ENCODE data around the gene TMEM132C.
A peak's percentile ranks its signal among the peaks of the same experiment; 100 is the strongest.
"Not testable (repeated sequence)": the region's sequence is repeated elsewhere in the genome, so short reads cannot be mapped to it uniquely, and the experiment has no call there.

TMEM132C gene

DNA sequence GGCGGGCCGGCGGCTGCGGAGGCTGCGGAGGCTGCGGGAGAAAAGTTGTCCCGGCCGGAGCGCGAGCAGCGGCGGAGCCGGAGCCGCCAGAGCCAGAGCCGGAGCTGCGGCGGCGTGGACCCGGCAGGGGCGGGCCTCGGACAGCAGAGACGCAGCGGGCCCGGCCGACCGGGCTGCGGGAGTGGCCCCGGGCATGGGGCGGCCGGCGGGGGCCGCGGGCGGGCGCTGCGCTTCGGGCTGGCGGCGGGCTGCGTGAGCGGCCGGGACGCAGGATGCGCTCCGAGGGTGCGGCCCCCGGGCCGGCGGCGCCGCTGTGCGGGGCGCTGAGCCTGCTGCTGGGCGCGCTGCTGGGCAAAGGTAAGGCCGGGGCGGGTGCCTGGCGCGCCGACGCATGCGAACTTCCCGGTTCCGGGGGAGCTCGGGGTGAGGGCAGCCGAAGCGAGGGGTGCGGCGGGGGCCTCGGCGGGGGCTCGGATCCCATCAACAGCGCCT is at the start of gene TMEM132C:
Gene TMEM132C (plus strand): TSS at position 40 of the 492 bp plus-strand sequence. CDS start 233 bp downstream, at position 273.
- DNase-seq (ENCODE audit: low spot score) = no peak

- no peak for DNase-seq (ENCODE audit: low spot score)
Measured at GRCh38 chr12:128224226-128224625, 42.7 kb upstream of the TMEM132C start.

- DNase-seq (ENCODE audit: low spot score) = no peak
Measured at GRCh38 chr12:128228581-128228980, 38.4 kb upstream of the TMEM132C start.

DNA sequence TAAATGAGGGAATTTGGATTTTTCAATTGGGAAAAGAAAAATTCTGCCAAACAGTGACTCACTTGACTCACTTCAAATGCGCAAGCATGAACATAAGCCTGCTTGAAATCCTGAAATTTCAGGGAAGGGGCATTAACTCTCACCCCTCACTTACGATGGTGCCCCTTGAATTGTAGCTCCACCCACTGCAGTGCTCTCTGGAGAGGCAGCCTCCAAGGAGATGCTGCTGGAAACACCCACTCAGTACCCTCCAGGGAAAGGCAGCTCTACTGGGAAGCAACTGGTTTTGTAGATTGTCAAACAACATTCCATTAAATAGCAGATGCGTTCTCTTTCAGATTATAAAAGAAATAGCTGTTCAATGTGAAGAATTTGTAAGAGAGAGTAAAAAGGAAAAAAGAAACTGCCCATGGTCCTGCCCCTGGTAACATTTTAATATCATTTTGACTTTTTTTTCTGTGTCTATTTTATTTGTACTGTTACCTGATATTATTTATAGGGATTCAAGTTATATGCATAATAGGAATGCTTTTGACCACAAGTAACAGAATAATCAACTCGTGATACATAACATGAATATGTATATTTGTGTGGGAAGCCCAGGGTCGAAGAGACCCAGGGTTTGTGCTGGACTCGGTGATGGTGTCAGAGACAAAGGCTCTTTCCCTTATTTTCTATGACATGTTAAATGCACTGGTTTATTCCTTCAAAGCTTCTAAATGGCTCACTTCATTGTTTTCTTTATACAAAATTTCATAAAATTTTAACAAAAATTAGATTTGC is 31.1 kb upstream of the TMEM132C start:
- no peak for DNase-seq (ENCODE audit: low spot score)

DNA sequence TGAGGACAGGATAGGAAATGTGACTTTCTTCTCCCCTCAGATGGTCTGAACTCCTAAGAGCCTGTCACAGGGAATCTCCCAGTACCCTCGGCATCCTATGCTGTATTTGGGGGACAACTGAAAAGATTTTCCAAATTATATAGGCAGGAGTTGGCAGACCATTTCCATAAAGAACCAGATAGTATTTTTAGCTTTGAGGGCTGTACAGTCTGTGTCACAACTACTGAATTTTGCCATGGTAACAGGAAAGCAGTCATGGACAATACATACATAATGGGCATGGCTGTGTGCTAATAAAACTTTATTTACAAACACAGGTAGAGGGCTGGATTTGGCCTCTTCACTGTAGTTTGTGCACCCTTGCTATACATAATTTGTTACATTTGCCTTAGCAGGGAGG is 30.4 kb upstream of the TMEM132C start:
- DNase-seq (ENCODE audit: low spot score) = no peak

- no peak for DNase-seq (ENCODE audit: low spot score)
Measured at GRCh38 chr12:128240745-128241144, 26.2 kb upstream of the TMEM132C start.

- no peak for DNase-seq (ENCODE audit: low spot score)
Measured at GRCh38 chr12:128245121-128245520, 21.8 kb upstream of the TMEM132C start.

GRCh38 chr12:128245905-128246304 is 21.1 kb upstream of the TMEM132C start:
- DNase-seq (ENCODE audit: low spot score) = no peak

DNA sequence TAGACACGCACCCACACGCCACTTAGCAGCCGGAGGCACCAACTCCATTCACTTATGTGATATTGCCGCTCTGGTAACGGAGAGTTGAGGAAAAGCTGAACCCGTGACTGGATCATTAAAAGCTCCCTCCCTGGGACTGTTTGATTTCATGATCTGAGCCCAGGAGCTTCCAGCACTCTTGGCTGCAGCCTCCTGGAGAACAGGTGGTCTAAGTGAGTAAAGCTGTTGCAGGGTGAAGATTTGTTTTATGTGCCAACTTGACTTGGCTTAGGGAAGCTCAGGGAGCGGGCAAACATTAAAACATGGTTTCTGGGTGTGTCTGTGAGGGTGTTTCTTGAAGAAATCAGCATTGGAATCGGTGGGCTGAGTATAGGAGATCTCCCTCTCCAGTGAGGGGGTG is 16.9 kb upstream of the TMEM132C start:
- DNase-seq (ENCODE audit: low spot score) = no peak

GRCh38 chr12:128253829-128254228 is 13.1 kb upstream of the TMEM132C start:
- DNase-seq (ENCODE audit: low spot score) = not testable (repeated sequence)

DNA sequence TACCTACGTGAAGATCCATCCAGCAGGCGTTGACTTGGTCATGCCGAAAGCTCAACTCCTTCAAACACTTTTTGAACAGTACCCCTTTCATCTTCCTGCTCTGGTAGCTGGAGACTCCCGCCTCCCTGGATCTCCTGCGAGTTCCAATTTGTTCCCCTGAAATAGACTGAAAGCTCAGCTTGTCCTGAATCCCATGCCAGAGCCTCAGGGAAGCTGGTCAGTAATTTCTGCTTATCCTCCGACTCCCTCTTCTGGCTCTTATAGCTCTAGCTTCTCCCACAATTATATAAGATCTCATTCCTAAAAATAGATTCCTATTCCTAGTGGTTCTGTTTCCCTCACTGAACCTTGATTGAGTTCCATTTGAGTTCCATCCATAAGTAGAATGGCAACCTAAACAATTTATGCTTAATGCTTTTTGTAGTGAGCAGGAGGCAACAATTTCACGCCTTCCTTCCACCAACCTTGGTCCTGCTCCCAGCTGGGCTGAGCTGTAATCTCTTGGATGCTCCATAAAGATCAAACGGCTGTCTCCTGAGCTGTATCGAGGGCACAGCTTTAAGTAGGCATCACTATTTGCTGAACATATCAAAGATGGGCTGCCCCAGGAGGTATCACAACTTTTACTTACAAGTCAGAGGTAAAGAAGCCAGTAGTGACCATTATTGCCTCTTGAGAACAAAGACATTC is 8.0 kb upstream of the TMEM132C start:
- DNase-seq (ENCODE audit: low spot score) = no peak

DNA sequence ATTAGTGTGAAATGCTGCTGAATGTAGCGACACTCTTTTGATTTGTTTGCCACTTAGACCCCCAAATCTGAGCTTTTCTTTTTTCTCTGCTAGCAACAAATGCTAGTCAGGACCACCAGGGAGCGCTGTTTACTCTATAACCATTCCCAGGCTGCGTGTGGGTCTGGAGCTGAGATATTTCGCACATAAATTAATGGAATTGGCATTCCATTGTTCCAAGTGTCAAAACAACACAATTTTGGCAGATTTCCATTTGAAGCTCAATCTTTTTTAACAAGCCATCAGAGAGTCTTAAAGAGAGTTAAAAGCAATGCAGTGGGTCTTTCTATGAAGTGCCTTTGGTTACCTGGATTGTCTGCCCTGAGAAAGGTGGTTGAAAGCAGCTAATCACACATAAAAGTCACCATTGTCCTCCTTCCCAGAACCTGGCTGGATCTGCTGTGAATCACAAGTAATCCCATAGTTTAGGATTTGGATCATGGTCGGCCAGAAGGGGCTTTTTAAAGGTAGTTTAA is 7.4 kb upstream of the TMEM132C start:
- peak; percentile 6 for DNase-seq (ENCODE audit: low spot score)

GRCh38 chr12:128261757-128262156 is 5.2 kb upstream of the TMEM132C start:
- DNase-seq (ENCODE audit: low spot score) = no peak

GRCh38 chr12:128265566-128265965 is 1.4 kb upstream of the TMEM132C start:
- no peak for DNase-seq (ENCODE audit: low spot score)

GRCh38 chr12:128266086-128266485 is 884 bp upstream of the TMEM132C start:
- no peak for DNase-seq (ENCODE audit: low spot score)

DNA sequence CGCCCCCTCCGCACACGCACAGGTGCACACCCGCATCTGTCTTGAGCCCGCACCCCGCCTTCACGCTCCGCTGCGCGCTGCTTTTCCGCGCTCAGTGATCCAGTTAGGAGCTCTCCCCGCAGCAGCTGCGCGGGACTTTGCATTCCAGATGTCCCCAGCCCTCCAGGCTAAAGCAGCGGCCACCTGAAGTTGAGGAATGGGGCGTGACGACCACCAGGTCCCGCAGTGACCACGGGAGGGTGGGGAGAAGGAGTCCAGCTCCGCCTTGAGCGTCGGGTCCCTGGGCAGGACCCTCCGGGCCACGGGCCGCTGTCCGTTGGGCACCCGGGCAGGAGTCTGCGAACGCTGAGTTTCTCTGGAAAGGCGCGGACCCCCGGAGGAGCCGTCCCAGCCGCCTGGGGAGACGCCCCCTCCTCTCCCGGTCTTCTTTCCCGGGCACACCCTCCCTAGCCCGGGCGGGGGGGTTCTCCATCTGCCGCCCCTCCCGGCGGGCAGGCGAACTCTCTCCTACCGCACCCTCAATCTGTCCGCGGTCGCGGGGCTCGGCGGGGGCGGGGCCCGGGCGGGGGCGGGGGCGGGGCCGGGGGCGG is 334 bp upstream of the TMEM132C start:
- DNase-seq (ENCODE audit: low spot score) = no peak

- no peak for DNase-seq (ENCODE audit: low spot score)
Measured at GRCh38 chr12:128267651-128268378, 845 bp downstream of the TMEM132C start.

DNA sequence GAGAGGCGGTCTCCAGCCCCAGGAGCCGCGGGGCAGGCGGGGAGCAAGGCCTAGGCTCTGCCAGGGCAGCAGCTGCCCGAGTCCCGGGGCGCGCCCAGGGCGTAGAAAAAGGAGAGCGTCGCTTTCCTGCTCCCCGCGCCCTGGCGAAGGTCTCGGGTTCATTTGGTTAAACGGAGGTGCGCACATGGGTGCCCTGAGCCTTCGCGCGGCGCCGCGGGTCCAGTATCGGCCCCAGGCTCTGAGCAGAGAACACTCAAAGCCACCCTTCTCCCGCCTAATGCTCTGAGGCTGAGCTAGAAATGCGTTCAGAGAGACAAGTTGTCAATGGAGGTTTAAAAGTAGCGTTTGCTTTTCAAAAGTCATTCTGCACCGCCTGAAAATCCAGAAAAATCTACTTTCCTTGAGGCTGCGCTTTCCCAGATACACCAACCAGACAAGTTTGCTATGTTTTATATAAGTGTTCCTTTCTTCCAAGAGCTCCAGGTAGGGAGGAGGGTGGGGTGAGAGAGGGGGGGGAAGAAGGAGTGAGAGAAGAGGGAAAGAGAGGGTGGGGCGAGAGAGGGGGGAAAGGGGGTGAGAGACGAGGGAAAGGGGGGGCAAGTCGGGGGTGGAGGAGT is 1.5 kb downstream of the TMEM132C start:
- no peak for DNase-seq (ENCODE audit: low spot score)

GRCh38 chr12:128269181-128269591 is 2.2 kb downstream of the TMEM132C start:
- DNase-seq (ENCODE audit: low spot score) = no peak

DNA sequence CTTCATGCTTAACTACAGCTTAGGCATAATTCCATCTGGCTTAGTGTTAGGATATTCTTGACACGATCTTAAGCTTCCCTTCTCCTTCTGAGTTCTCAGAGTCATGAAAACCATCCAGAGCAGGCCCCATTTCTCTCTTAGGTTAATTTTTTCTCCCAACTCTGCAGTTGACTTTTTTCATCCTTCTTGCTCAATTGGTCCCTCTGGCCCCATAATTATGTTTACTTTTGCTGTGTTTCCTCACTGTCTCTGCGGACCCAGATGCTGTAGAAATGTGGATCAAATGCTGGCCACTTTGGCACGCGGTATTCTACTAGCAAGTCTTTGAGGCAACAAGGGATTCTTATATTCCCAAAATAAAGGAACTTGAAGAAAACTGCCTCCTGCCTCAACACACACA is 9.5 kb downstream of the TMEM132C start:
- DNase-seq (ENCODE audit: low spot score) = no peak

GRCh38 chr12:128286970-128287369 is 20.0 kb downstream of the TMEM132C start:
- no peak for DNase-seq (ENCODE audit: low spot score)

- DNase-seq (ENCODE audit: low spot score) = no peak
Measured at GRCh38 chr12:128288357-128288756, 21.4 kb downstream of the TMEM132C start.

Measured in activated CD4-positive, alpha-beta T cell treated with anti-CD3 and anti-CD28 coated beads, Interleukin-2, Interleukin-4, amounts not matched to agents 100 ng/mL and 50 ng/mL, durations not matched to agents 16 hours and 8 hours (primary cell).